Measurements from ENCODE around the gene EGFR.

Gene EGFR

GRCh38 chr7:55194522-55194921 lies 175.7 kb downstream of the EGFR start:
- no peak for DNase-seq

- no peak for DNase-seq
Observed at GRCh38 chr7:55198634-55199392, 180.0 kb downstream of the EGFR start.

GRCh38 chr7:55199418-55199817 lies 180.6 kb downstream of the EGFR start:
- DNase-seq = no peak

GRCh38 chr7:55200441-55200840 lies 181.6 kb downstream of the EGFR start:
- no peak for DNase-seq

- no peak for DNase-seq
Observed at GRCh38 chr7:55202150-55202913, 183.5 kb downstream of the EGFR start.

GRCh38 chr7:55203300-55203699 lies 184.5 kb downstream of the EGFR start:
- DNase-seq = no peak

- DNase-seq = no peak
Observed at GRCh38 chr7:55205124-55205955, 186.5 kb downstream of the EGFR start.

- DNase-seq = no peak
Observed at GRCh38 chr7:55206235-55207029, 187.6 kb downstream of the EGFR start.

- DNase-seq = no peak
Observed at GRCh38 chr7:55207436-55208125, 188.8 kb downstream of the EGFR start.

- DNase-seq = no peak
Observed at GRCh38 chr7:55209366-55209765, 190.5 kb downstream of the EGFR start.

- no peak for DNase-seq
Observed at GRCh38 chr7:55210176-55210575, 191.4 kb downstream of the EGFR start.

GRCh38 chr7:55210716-55211115 lies 191.9 kb downstream of the EGFR start:
- DNase-seq = no peak

- DNase-seq = no peak
Observed at GRCh38 chr7:55211726-55212125, 192.9 kb downstream of the EGFR start.

GRCh38 chr7:55212176-55212575 lies 193.4 kb downstream of the EGFR start:
- no peak for DNase-seq

- no peak for DNase-seq
Observed at GRCh38 chr7:55212838-55213237, 194.0 kb downstream of the EGFR start.

GRCh38 chr7:55214707-55215106 lies 195.9 kb downstream of the EGFR start:
- no peak for DNase-seq

- no peak for DNase-seq
Observed at GRCh38 chr7:55223023-55223422, 204.2 kb downstream of the EGFR start.

GRCh38 chr7:55224111-55224510 lies 205.3 kb downstream of the EGFR start:
- DNase-seq = no peak

GRCh38 chr7:55224810-55225209 lies 206.0 kb downstream of the EGFR start:
- DNase-seq = no peak

- DNase-seq = no peak
Observed at GRCh38 chr7:55230014-55230413, 211.2 kb downstream of the EGFR start.

- DNase-seq = no peak
Observed at GRCh38 chr7:55231736-55232280, 213.0 kb downstream of the EGFR start.

- DNase-seq = no peak
Observed at GRCh38 chr7:55233001-55233400, 214.2 kb downstream of the EGFR start.

Data from NCI-H1417 treated with DMSO at 0.1 percent for 48 hours (cell line).